CD14-positive monocyte (primary cell): ENCODE measurements around the gene CEP68. TPM values are rescaled to one million over a fixed set of nuclear protein-coding genes. Genes with fewer than 3 reads are reported as not detected.

Source experiments
- DNase-seq, 3 donors: peaks; one replicate each; pipeline ENCODE4 v3.0.0-alpha.2; 2011 to 2022
- H2AFZ ChIP-seq: 2 replicates; pipeline ENCODE4 v1.6.0; 2012; ENCODE audit warnings: mild to moderate bottlenecking, low read depth, low read length, inconsistent platforms; ENCODE audit not compliant: insufficient read depth, poor library complexity, severe bottlenecking
- H3K27ac ChIP-seq, 2 donors: 1 replicate in 1 of 2; 2 replicates in 1 of 2; pipeline ENCODE4 v1.5.1; 2012 to 2013; ENCODE audit warnings: low read length in 2 of 2, control low read depth in 1 of 2, inconsistent platforms in 1 of 2, low read depth in 1 of 2, mild to moderate bottlenecking in 1 of 2
- H3K27me3 ChIP-seq, 2 donors: one replicate each; pipeline versions ENCODE4 v1.6.0 to v1.6.1; 2011 to 2013; ENCODE audit warnings: low read length in 2 of 2; ENCODE audit not compliant: control insufficient read depth in 2 of 2, insufficient read depth in 2 of 2
- H3K36me3 ChIP-seq, 2 donors: replicated peaks in 1 of 2; 1 replicate in 1 of 2; 2 replicates in 1 of 2; pipeline versions ENCODE4 v1.5.1 to v1.6.1; 2012 to 2013; ENCODE audit warnings: low read length in 2 of 2, control low read depth in 1 of 2, inconsistent platforms in 1 of 2, mild to moderate bottlenecking in 1 of 2; ENCODE audit not compliant: insufficient read depth in 2 of 2, control insufficient read depth in 1 of 2
- H3K4me1 ChIP-seq, 2 donors: 1 replicate in 1 of 2; 2 replicates in 1 of 2; pipeline versions ENCODE4 v1.5.1 to v1.6.1; 2012 to 2013; ENCODE audit warnings: low read length in 2 of 2, control low read depth in 1 of 2, inconsistent platforms in 1 of 2, mild to moderate bottlenecking in 1 of 2, moderate library complexity in 1 of 2; ENCODE audit not compliant: insufficient read depth in 2 of 2, control insufficient read depth in 1 of 2
- H3K4me2 ChIP-seq: replicated peaks from 2 replicates; pipeline ENCODE3; 2012; ENCODE audit warnings: low read length, moderate library complexity, mild to moderate bottlenecking; ENCODE audit not compliant: poor library complexity, severe bottlenecking; ENCODE audit errors: extremely low read depth
- H3K4me3 ChIP-seq, 3 experiments: fragments of 200-600 bp in 1 of 3; sonication (generic) in 1 of 3; replicated peaks in 1 of 3; 1 replicate in 2 of 3; 2 replicates in 1 of 3; pipeline ENCODE4 v1.5.1; 2011 to 2013; ENCODE audit warnings: low read length in 3 of 3, mild to moderate bottlenecking in 3 of 3, control low read depth in 2 of 3, low read depth in 2 of 3, inconsistent platforms in 1 of 3, moderate library complexity in 1 of 3
- H3K79me2 ChIP-seq: 2 replicates; pipeline ENCODE4 v1.6.0; 2012; ENCODE audit warnings: mild to moderate bottlenecking, control low read depth, inconsistent platforms, low read length, moderate library complexity; ENCODE audit not compliant: insufficient read depth
- H3K9ac ChIP-seq: 2 replicates; pipeline ENCODE4 v1.6.0; 2017; ENCODE audit warnings: low read length, mild to moderate bottlenecking; ENCODE audit not compliant: insufficient read depth, poor library complexity, severe bottlenecking
- H3K9me3 ChIP-seq, 2 donors: replicated peaks in 1 of 2; 1 replicate in 1 of 2; 2 replicates in 1 of 2; pipeline versions ENCODE4 v1.5.1 to v1.6.1; 2012 to 2013; ENCODE audit warnings: low read length in 2 of 2, control low read depth in 1 of 2; ENCODE audit not compliant: control insufficient read depth in 1 of 2, insufficient read depth in 1 of 2
- H4K20me1 ChIP-seq: 2 replicates; pipeline ENCODE4 v1.6.0; 2012; ENCODE audit warnings: mild to moderate bottlenecking, low read length, control low read depth, moderate library complexity; ENCODE audit not compliant: insufficient read depth
- H3K27ac Mint-ChIP-seq, 7 donors: one replicate each; pipeline ENCODE4 v1.8.0; 2020; ENCODE audit warnings: mild to moderate bottlenecking in 7 of 7, mixed read lengths in 7 of 7, moderate library complexity in 6 of 7, inconsistent platforms in 2 of 7
- H3K27me3 Mint-ChIP-seq, 3 donors: one replicate each; pipeline ENCODE4 v1.8.0; 2021 to 2022; ENCODE audit warnings: low read depth in 3 of 3, mild to moderate bottlenecking in 3 of 3, mixed read lengths in 3 of 3, moderate library complexity in 3 of 3, inconsistent platforms in 1 of 3
- H3K36me3 Mint-ChIP-seq, 2 donors: one replicate each; pipeline ENCODE4 v1.8.0; 2020; ENCODE audit warnings: mixed read lengths in 2 of 2, inconsistent platforms in 1 of 2, mild to moderate bottlenecking in 1 of 2
- H3K4me1 Mint-ChIP-seq: one replicate; pipeline ENCODE4 v1.8.0; 2020; ENCODE audit warnings: mild to moderate bottlenecking, mixed read lengths
- H3K4me3 Mint-ChIP-seq, 2 donors: one replicate each; pipeline ENCODE4 v1.8.0; 2020; ENCODE audit warnings: mild to moderate bottlenecking in 2 of 2, mixed read lengths in 2 of 2, moderate library complexity in 1 of 2
- H3K9me3 Mint-ChIP-seq, 7 donors: one replicate each; pipeline ENCODE4 v1.8.0; 2020 to 2022; ENCODE audit warnings: mixed read lengths in 7 of 7, mild to moderate bottlenecking in 6 of 7, moderate library complexity in 6 of 7, inconsistent platforms in 2 of 7
- WGBS: methylation state at CpG from one replicate; pipeline ENCODE4 v1.1.5; 2013; ENCODE audit warnings: missing lambda C conversion rate; ENCODE audit not compliant: insufficient coverage; 5-methylcytosine and 5-hydroxymethylcytosine counted together
- intact Hi-C, 2 donors: fragments of 100-400 bp; cut with micrococcal nuclease; formaldehyde crosslinking; loops; one replicate each; pipeline versions ENCODE4 v1.15.0 to v1.15.1; 2023
- polyA plus RNA-seq, 3 donors: library from polyadenylated mRNA; depleted of rRNA in 1 of 3; unstranded in 2 of 3; stranded (reverse) in 1 of 3; fragments of 300-500 nt in 2 of 3; fragments of >200 nt in 1 of 3; fragmentation: Illumina TruSeq in 2 of 3; gene quantifications; 1 replicate in 2 of 3; 2 replicates in 1 of 3; pipeline ENCODE4 v1.2.3, GENCODE V29; 2012 to 2021
- TF ChIP-seq, protein P1 (sequence below): fragments of 200-600 bp; IDR thresholded peaks from one replicate; pipeline ENCODE4 v1.8.0; 2022; ENCODE audit warnings: antibody characterized with exemption, mild to moderate bottlenecking

The CEP68 gene
- polyA plus RNA-seq, 3 donors: 2.5 to 6.5 (median 2.8) TPM

- Mint-ChIP-seq H3K4me3 (peak overlapping the region; percentile 79 to 93), H3K27me3 (peaks cover 0 to 1% (median 0%) of the 10 kb centered on the region in 3 donors), H3K9me3 (no peaks in the 10 kb centered on the region), H3K27ac (peak overlapping the region; percentile 90 to 98 (median 96)), H3K4me1 (peaks cover 40% of the 10 kb centered on the region), H3K36me3 (peaks cover 41 to 67% of the 10 kb centered on the region in 2 donors)
- H3K27me3 ChIP-seq: no peaks in the 10 kb centered on the region
- H3K9me3 ChIP-seq: no peaks in the 10 kb centered on the region
- peak overlapping the region; percentile 65 for H3K4me2 ChIP-seq
- 100% methylated on average over 1 of the region's 6 CpGs for WGBS
- TF ChIP-seq, protein P1, sequence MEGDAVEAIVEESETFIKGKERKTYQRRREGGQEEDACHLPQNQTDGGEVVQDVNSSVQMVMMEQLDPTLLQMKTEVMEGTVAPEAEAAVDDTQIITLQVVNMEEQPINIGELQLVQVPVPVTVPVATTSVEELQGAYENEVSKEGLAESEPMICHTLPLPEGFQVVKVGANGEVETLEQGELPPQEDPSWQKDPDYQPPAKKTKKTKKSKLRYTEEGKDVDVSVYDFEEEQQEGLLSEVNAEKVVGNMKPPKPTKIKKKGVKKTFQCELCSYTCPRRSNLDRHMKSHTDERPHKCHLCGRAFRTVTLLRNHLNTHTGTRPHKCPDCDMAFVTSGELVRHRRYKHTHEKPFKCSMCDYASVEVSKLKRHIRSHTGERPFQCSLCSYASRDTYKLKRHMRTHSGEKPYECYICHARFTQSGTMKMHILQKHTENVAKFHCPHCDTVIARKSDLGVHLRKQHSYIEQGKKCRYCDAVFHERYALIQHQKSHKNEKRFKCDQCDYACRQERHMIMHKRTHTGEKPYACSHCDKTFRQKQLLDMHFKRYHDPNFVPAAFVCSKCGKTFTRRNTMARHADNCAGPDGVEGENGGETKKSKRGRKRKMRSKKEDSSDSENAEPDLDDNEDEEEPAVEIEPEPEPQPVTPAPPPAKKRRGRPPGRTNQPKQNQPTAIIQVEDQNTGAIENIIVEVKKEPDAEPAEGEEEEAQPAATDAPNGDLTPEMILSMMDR: no peak
- H3K4me1 ChIP-seq: peaks cover 37 to 43% of the 10 kb centered on the region in 2 donors
- peaks cover 19% of the 10 kb centered on the region for H3K79me2 ChIP-seq
- H2AFZ ChIP-seq: peak overlapping the region; percentile 79
- intact Hi-C loops: no loop called here
- no peaks in the 10 kb centered on the region for H4K20me1 ChIP-seq
- H3K27ac ChIP-seq: peak overlapping the region; percentile 6 to 93
- H3K36me3 ChIP-seq: peaks cover 18 to 39% of the 10 kb centered on the region in 2 donors
- H3K9ac ChIP-seq: no peak overlapping the region
- DNase-seq: no peak
- H3K4me3 ChIP-seq: peak overlapping the region in 1 of 3 experiments; percentile 66
Observed at GRCh38 chr2:65016789-65017188, 39.4 kb upstream of the CEP68 start.

GRCh38 chr2:65017335-65017734 lies 38.9 kb upstream of the CEP68 start:
- Histone ChIP-seq H3K27ac (peak overlapping the region; percentile 91 to 93), H3K4me1 (peaks cover 37 to 43% of the 10 kb centered on the region in 2 donors), H3K4me2 (peak overlapping the region; percentile 65), H3K9me3 (no peaks in the 10 kb centered on the region), H3K27me3 (no peaks in the 10 kb centered on the region), H2AFZ (peak overlapping the region; percentile 79), H3K4me3 (peak overlapping the region in 2 of 3 experiments; percentile 66 to 83), H3K36me3 (peaks cover 19 to 44% of the 10 kb centered on the region in 2 donors), H3K79me2 (peaks cover 19% of the 10 kb centered on the region), H3K9ac (peak overlapping the region; percentile 61), H4K20me1 (no peaks in the 10 kb centered on the region)
- Mint-ChIP-seq H3K27ac (peak overlapping the region; percentile 90 to 98 (median 96)), H3K9me3 (no peaks in the 10 kb centered on the region), H3K4me3 (peak overlapping the region; percentile 79 to 93), H3K36me3 (peaks cover 45 to 70% of the 10 kb centered on the region in 2 donors), H3K4me1 (peaks cover 40% of the 10 kb centered on the region), H3K27me3 (peaks cover 0 to 1% (median 0%) of the 10 kb centered on the region in 3 donors)
- intact Hi-C loops: no loop called here
- WGBS: no CpG with 5 or more reads among the region's 4 CpGs
- TF ChIP-seq, protein P1: peak; percentile 45
- DNase-seq: peak; percentile 69 to 79 (median 78)
